GM21447 (cell line): ENCODE measurements around the gene MTX1.
"Not testable (repeated sequence)": the region's sequence is repeated elsewhere in the genome, so short reads cannot be mapped to it uniquely, and the experiment has no call there.

ENCODE experiments used
- ATAC-seq: cut with Tn5 transposase; IDR thresholded peaks from one replicate; pipeline ENCODE4 v1.9.1; 2021; ENCODE audit not compliant: unreplicated experiment

The MTX1 gene

GRCh38 chr1:155188268-155188667 is 20.2 kb upstream of the MTX1 start:
- no peak for ATAC-seq

- ATAC-seq: not testable (repeated sequence)
Observed at GRCh38 chr1:155189926-155190325, 18.6 kb upstream of the MTX1 start.

GRCh38 chr1:155191904-155192303 is 16.6 kb upstream of the MTX1 start:
- ATAC-seq: no peak

GRCh38 chr1:155192346-155193274 is 15.9 kb upstream of the MTX1 start:
- ATAC-seq: no peak

- ATAC-seq: peak; percentile 62
Observed at GRCh38 chr1:155193275-155193990, 15.1 kb upstream of the MTX1 start.

GRCh38 chr1:155193991-155194240 is 14.6 kb upstream of the MTX1 start:
- not testable (repeated sequence) for ATAC-seq

- no peak for ATAC-seq
Observed at GRCh38 chr1:155195201-155196102, 13.0 kb upstream of the MTX1 start.

GRCh38 chr1:155196103-155196892 is 12.2 kb upstream of the MTX1 start:
- ATAC-seq: no peak

GRCh38 chr1:155196893-155197638 is 11.4 kb upstream of the MTX1 start:
- no peak for ATAC-seq

- no peak for ATAC-seq
Observed at GRCh38 chr1:155197901-155198546, 10.5 kb upstream of the MTX1 start.

- ATAC-seq: no peak
Observed at GRCh38 chr1:155198547-155198906, 10.0 kb upstream of the MTX1 start.

GRCh38 chr1:155199792-155200191 is 8.7 kb upstream of the MTX1 start:
- ATAC-seq: no peak

GRCh38 chr1:155200920-155201319 is 7.6 kb upstream of the MTX1 start:
- ATAC-seq: no peak

GRCh38 chr1:155202198-155202597 is 6.3 kb upstream of the MTX1 start:
- ATAC-seq: no peak

GRCh38 chr1:155202731-155203515 is 5.6 kb upstream of the MTX1 start:
- ATAC-seq: no peak

GRCh38 chr1:155205035-155205434 is 3.5 kb upstream of the MTX1 start:
- ATAC-seq: no peak

GRCh38 chr1:155205969-155206593 is 2.4 kb upstream of the MTX1 start:
- no peak for ATAC-seq
